Activated effector memory CD4-positive, alpha-beta T cell treated with anti-CD3 and anti-CD28 coated beads, Interleukin-2, amount 50 U/mL, for 16 hours (primary cell): ENCODE data around the gene BATF3.

Source experiments
- DNase-seq: peaks from one replicate; pipeline ENCODE4 v3.0.0-alpha.2; 2020

The BATF3 gene

GRCh38 chr1:212702672-212703071 is 3.0 kb upstream of the BATF3 start:
- DNase-seq: no peak

DNA sequence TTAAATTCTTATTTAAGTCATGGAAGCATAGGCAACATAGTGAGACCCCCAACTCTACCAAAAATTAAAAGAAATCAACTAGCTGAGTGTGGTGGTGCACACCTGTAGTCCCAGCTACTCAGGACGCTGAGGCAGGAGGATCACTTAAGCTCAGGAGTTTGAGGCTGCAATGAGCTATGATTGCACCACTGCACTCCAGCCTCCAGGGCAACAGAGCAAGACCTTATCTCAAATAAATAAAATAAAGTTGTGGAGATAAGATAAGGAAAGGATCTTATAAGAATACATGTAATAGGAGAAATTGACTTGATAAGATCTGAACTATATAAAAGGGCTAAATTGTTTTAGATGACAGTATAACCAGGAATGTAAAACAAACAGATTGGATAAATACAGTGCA is 2.3 kb upstream of the BATF3 start:
- DNase-seq: no peak

GRCh38 chr1:212700892-212701819 is 1.5 kb upstream of the BATF3 start:
- DNase-seq: peak; percentile 75

DNA sequence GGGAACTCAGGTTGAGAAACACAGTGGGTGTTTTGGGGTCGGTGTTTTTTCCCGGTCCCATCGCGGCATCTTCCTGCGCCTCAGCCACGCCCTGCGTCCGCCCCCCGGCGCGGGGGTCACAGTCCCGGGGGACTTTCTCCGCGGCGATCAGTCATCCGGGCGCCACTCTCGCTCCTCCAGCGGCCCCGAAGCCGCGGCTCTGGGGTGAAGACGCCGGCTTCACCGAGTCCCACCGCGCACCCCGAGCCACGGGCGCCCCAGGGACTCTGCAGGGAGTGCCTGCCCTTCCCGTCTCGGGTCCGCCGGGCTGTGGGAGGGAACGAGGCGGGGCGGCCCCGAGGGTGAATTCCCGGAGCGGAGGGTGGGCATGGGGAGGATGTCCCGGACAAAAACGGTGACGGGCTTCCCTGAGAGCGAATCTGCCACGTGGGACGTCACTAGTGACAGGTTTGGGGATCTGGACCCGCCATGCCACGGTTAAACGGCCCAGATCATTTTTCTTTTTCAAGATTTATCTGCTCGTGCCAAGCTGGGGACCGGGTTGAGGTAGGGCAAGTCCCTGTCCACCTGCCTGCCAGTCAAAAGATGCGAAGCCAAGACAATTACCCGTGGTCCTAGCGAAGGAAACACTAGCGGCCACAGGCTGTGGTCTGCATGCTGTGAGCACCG is 717 bp upstream of the BATF3 start:
- peak; percentile 87 for DNase-seq

DNA sequence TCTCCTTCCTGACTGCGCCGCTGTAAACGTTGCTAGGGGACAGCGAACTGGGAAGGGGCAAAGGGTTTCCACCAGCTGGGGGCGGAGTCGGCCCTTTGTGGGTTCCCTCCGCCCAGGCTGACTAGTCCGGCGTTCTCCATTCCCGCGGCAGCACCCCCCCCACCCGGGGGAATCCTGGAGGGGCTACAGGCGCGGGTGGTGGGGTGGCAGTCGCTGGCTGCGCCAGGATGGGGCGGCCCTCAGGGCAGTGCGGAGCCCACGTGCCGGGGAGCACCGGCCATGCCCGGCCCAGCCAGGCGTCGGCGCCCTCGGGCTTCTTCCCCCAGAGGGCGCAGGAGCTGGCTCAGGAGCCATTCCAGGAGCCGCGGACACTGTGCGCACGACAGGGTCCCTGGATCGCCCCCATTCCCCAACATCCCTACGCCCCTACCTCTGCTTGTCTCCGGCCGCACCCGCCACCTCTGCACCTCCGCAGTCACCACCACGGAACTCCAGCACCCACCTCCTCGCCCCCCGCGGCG is 476 bp downstream of the BATF3 start:
- DNase-seq: peak; percentile 82

DNA sequence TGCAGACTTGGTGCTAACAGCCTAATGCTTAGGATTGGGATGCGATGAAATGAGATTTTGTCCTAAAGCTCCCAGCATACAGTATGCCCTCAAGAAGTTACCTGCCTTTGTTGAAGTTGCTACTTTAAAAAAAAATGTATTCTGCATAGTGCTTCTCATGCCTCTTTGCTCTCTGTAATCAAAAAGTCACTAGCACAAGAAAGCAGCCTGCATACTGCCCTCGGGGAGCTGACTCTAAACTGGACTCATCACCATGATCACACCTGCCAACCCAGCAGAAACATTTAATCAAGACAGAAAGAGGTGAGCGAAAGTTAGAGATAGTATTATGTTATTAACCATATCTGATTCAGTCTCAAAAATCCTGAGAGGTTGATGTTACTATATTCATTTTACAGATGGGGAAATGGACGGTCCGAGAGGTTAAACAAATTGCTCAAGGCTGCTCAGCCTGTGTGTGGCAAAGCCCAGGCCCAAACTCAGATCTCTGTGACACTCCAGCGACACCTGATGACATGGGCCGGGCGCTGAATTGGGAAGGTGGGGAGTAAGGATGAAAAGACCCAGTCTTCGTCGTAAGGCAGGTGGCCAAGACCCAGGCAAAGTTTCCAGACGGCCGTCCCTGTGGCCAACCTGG is 1.1 kb downstream of the BATF3 start:
- DNase-seq: no peak

GRCh38 chr1:212696721-212697331 is 2.8 kb downstream of the BATF3 start:
- DNase-seq: no peak

GRCh38 chr1:212692774-212693644 is 6.6 kb downstream of the BATF3 start:
- DNase-seq: no peak

DNA sequence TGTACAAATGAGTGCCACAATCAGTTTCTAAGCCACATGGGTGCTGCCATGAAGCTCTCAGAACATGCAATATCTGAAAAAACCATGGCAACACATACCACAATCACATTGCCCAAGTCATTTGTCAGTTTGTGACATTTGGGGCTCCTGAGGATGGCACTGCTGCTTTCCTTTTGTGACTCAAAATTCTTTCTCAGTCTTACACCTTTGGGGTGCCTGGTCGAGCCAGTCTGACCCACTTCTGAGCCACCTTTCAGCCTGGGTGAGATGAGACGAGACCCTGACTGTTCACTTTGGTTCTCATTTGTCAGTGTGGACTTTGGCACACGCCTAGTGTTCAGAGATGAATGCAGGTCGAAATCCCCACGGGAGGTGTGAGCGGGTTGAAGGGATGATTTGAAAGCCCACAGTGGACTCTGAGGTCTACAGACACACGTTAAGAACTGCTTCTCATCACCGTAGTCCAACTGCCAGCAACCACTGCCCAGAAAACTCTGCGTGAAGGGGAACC is 8.0 kb downstream of the BATF3 start:
- no peak for DNase-seq

DNA sequence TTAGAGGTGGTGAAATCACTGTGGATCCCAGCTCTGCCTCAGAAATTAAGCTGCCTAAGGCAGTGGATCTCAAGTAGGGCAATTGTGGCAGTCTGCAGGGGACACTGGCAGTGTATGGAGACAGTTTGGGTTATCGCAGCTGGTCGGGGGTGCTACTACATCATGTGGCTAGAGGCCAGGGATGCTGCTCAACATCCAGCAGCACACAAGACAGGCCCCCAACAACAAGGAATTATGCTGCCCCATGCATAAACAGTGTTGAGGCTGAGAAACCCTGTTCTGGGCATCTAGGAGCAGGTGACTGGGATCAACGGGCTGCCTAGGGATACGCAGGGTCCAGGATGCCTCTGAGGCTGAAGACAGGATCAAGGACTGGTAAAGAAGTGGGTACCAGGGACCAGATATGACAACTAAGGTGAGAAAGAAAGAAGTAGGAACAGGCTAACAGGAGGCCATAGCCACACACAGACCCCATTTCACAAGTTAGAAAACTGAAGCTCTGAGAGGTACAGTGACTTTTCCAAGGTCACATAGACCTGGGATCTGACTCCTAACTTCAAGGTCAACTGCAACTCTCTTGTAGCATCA is 8.7 kb downstream of the BATF3 start:
- DNase-seq: no peak

GRCh38 chr1:212689758-212690529 is 9.7 kb downstream of the BATF3 start:
- DNase-seq: no peak

GRCh38 chr1:212689196-212689725 is 10.4 kb downstream of the BATF3 start:
- no peak for DNase-seq

DNA sequence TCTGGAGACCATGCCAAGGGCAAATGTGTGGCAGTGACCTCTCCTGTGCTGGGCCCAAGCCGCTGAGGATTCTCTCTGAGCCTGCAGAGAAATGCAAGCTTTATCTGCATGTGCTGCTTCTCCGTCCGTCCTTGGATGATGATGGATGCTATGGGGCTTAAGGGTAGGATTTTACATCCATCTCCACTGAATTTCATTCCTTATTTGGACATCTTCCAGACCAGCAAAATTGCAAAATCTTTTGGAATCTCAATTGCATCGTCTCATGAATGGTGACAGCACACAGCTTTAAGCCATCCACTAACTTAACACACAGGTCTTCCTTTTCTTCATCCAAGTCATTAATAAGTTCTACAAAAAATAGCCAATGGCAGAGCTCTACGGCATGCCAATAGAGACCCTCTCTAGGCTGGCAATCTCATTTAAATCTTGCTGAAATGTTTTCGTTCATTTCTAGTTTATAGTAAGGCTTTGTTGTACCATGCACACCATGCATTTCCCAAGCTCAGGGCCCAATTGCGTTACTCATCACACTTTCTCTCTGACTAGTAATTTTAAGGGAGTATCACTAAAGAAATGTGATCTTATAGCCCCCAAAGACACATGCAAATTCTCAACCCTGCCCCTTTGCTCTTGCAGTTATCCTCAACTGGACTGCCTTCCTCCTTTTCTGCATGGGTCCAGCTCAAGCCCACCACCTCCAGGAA is 11.1 kb downstream of the BATF3 start:
- DNase-seq: no peak

DNA sequence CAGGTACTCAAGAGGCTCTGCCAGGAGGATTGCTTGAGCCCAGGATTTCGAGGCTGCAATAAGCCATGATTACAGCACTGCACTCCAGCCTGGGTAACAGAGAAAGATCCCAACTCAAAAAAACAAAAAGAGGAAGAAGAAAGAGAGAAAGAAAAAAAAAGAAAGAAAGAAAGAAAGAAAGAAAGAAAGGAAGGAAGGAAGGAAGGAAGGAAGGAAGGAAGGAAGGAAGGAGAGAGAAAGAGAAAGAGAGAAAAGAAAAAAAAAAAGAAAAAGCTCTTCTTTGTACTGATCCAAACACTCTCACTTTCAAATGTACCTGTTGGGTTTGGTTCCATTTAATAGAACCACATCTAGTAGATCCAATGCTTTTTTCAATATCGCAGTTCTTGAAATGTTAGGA is 11.8 kb downstream of the BATF3 start:
- no peak for DNase-seq

DNA sequence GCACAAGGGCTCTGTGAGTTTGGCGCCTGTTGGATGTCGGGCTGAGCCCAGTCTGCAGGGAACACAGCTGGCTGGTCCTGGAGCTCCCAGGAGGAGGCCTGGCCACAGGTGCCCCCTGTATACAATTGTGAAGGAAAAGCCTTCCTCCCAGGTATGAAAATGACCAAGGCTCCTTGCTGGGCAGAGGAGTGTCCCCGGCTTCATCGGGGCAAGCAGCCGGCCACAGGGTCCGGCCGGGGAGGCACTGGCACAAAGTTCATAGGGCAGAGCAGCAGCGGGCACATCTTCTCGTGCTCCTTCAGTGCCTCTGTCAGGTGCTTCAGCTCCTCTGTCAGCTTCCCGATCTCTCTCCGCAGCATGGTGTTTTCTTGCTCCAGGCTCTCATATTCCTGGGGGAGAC is 13.0 kb downstream of the BATF3 start:
- DNase-seq: no peak

GRCh38 chr1:212686069-212686468 is 13.6 kb downstream of the BATF3 start:
- no peak for DNase-seq

DNA sequence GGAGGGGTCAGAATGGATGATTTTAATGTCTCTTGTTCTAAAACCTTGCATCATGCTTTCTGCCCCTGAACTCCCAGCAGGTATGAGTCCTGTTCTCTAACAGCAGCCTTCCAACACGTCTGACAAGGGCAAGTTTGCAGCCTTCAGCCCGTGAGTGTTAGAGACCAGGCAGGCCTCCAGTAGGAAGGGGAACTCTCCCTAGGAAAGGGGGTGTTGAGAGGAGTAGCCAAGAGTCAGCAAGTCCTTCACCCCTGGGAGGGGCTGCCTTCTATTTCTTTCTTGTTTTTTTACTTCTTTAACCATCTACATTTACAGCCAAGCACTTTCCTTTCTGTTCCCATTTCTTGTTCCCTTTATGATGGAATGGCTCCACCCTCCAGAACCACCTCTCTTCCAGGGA is 14.2 kb downstream of the BATF3 start:
- no peak for DNase-seq

DNA sequence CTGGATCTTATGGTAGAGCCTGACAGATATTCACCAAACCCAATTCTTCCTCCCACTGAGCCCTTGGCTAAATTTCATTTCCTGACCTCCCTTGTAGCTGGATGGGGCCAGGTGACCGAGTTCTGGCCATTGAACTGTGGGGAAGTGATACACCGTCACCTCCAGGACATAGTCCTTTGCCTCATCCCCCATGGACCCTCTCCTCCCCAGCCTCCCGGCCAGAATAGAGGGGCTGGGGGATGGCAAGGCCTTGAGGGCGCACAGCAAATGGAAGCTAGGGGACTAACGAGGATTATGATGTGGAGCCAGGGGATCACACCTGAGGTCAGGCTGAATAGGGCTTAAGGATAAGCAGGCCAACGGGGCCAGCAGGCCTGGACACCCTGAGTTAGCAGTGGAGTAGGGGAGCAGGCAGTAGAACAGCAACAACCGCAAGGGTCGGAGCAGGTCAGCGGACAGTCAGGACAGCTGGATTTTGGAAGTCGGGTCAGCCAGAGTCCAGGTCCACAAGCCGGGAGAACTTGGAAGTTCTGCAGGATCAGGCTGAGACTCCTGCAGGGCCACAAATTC is 15.0 kb downstream of the BATF3 start:
- DNase-seq: no peak

GRCh38 chr1:212684076-212684475 is 15.6 kb downstream of the BATF3 start:
- DNase-seq: no peak
